ENCODE data around the gene LAPTM5.

LAPTM5 gene

GRCh38 chr1:30729901-30730300 is 27.7 kb downstream of the LAPTM5 start:
- no peak for DNase-seq (ENCODE audit: low read depth in 2 of 2)

GRCh38 chr1:30728832-30729638 is 28.5 kb downstream of the LAPTM5 start:
- no peak for DNase-seq (ENCODE audit: low read depth in 2 of 2)

GRCh38 chr1:30728340-30728739 is 29.2 kb downstream of the LAPTM5 start:
- no peak for DNase-seq (ENCODE audit: low read depth in 2 of 2)

GRCh38 chr1:30727824-30728223 is 29.8 kb downstream of the LAPTM5 start:
- DNase-seq (ENCODE audit: low read depth in 2 of 2) = no peak

GRCh38 chr1:30726773-30727684 is 30.5 kb downstream of the LAPTM5 start:
- DNase-seq (ENCODE audit: low read depth in 2 of 2) = no peak

GRCh38 chr1:30726236-30726635 is 31.3 kb downstream of the LAPTM5 start:
- no peak for DNase-seq (ENCODE audit: low read depth in 2 of 2)

- DNase-seq (ENCODE audit: low read depth in 2 of 2) = no peak
These were observed 32.0 kb downstream of the LAPTM5 start for GRCh38 chr1:30725450-30726095.

- DNase-seq (ENCODE audit: low read depth in 2 of 2) = no peak
These were observed 32.7 kb downstream of the LAPTM5 start for GRCh38 chr1:30724655-30725421.

GRCh38 chr1:30724175-30724574 is 33.4 kb downstream of the LAPTM5 start:
- DNase-seq (ENCODE audit: low read depth in 2 of 2) = no peak

- no peak for DNase-seq (ENCODE audit: low read depth in 2 of 2)
These were observed 34.2 kb downstream of the LAPTM5 start, which contains the start of gene MATN1 for GRCh38 chr1:30723331-30723755. MATN1 (minus strand) TSS chr1:30723585; CDS start chr1:30723551, 34 bp downstream.

- DNase-seq (ENCODE audit: low read depth in 2 of 2) = no peak
These were observed 35.6 kb downstream of the LAPTM5 start for GRCh38 chr1:30721812-30722537.

GRCh38 chr1:30721341-30721793 is 36.2 kb downstream of the LAPTM5 start:
- no peak for DNase-seq (ENCODE audit: low read depth in 2 of 2)

- no peak for DNase-seq (ENCODE audit: low read depth in 2 of 2)
These were observed 37.0 kb downstream of the LAPTM5 start for GRCh38 chr1:30720271-30721223.

- DNase-seq (ENCODE audit: low read depth in 2 of 2) = no peak
These were observed 37.9 kb downstream of the LAPTM5 start for GRCh38 chr1:30719406-30720270.

- DNase-seq (ENCODE audit: low read depth in 2 of 2) = peak; percentile 71 to 73
These were observed 38.8 kb downstream of the LAPTM5 start for GRCh38 chr1:30718636-30719405.

- DNase-seq (ENCODE audit: low read depth in 2 of 2) = peak; percentile 99
These were observed 39.4 kb downstream of the LAPTM5 start for GRCh38 chr1:30718091-30718635.

- no peak for DNase-seq (ENCODE audit: low read depth in 2 of 2)
These were observed 40.9 kb downstream of the LAPTM5 start for GRCh38 chr1:30716646-30717045.

Data from activated CD8-positive, alpha-beta memory T cell treated with anti-CD3 and anti-CD28 coated beads for 4 hours (primary cell).